Measurements from ENCODE around the gene CLEC2B. TPM values are rescaled to one million over a fixed set of nuclear protein-coding genes. Genes with fewer than 3 reads are reported as not detected.

Gene CLEC2B
- total RNA-seq, 1 experiment from 2014 or later = not detected

DNA sequence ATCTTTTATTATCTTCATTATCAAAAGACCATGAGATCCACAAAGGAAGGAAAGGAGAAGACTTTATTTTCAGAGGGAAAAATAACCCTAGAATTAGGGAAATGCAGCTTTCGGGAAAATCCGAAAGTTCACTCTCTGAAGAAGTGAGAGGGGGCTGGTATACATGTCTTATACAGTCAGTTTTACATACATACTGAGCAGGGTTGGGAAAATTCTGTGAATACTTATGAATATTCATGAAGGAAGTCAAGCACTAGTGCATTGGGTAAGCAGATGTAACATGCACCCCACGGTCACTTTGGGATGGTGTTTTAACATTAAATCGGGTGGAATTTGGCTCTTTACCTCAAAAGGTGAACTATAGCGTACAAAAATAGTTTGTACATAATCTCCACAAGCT is 57.5 kb downstream of the CLEC2B start:
- Histone ChIP-seq H3K79me2 (ENCODE audit: insufficient read depth, low read length) (no peaks in the 10 kb centered on the region), H2BK20ac (ENCODE audit: low read depth, low read length, poor library complexity, severe bottlenecking) (no peak overlapping the region), H2BK5ac (ENCODE audit: insufficient read length, low read length) (no peak overlapping the region), H3K56ac (ENCODE audit: insufficient read length, low read depth, low read length) (no peak overlapping the region), H3K4ac (ENCODE audit: low read depth, low read length) (no peak overlapping the region), H2BK12ac (ENCODE audit: insufficient read length, low read depth, low read length) (no peak overlapping the region), H4K5ac (ENCODE audit: insufficient read length, low read depth, low read length) (no peak overlapping the region), H3T11ph (ENCODE audit: low read length) (no peak overlapping the region), H3K9ac (ENCODE audit: extremely low read depth, insufficient read length, low read length) (no peak overlapping the region), H3K27me3 (ENCODE audit: insufficient read depth, low read length) (no peaks in the 10 kb centered on the region), H2AFZ (ENCODE audit: low read length) (no peak overlapping the region), H3K23me2 (ENCODE audit: insufficient read length, low read depth, low read length, poor library complexity, severe bottlenecking) (no peaks in the 10 kb centered on the region), H2BK15ac (ENCODE audit: low read depth, low read length) (no peak overlapping the region), H3K79me1 (ENCODE audit: insufficient read depth, low read depth, low read length, poor library complexity, severe bottlenecking) (no peaks in the 10 kb centered on the region), H3K4me1 (ENCODE audit: insufficient read depth, low read length) (no peaks in the 10 kb centered on the region), H3K4me2 (ENCODE audit: insufficient read depth, insufficient read length, low read length) (no peak overlapping the region), H2BK120ac (ENCODE audit: low read depth, low read length, poor library complexity, severe bottlenecking) (no peak overlapping the region), H4K91ac (ENCODE audit: insufficient read length, low read depth, low read length) (no peak overlapping the region), H3K23ac (ENCODE audit: insufficient read length, low read depth, low read length) (no peak overlapping the region), H3K18ac (ENCODE audit: insufficient read length, low read depth, low read length) (no peak overlapping the region), H2AK5ac (ENCODE audit: insufficient read length, low read length) (no peak overlapping the region), H4K20me1 (ENCODE audit: control insufficient read depth, insufficient read depth, insufficient read length) (no peaks in the 10 kb centered on the region), H3K27ac (ENCODE audit: insufficient read length, low read depth, low read length) (no peak overlapping the region), H4K8ac (replicated peaks; ENCODE audit: insufficient read length, low read depth, low read length) (no peak overlapping the region), H3K14ac (ENCODE audit: insufficient read depth, low read length) (no peak overlapping the region), H3K9me3 (ENCODE audit: control insufficient read depth, low read depth, low read length) (no peaks in the 10 kb centered on the region)
- no peaks in the 10 kb centered on the region; the same call in none of the 2 replicates for H3K27me3 Mint-ChIP-seq (ENCODE audit: low read depth)
- no peaks in the 10 kb centered on the region for H3K9me3 Mint-ChIP-seq
- H3K4me3 Mint-ChIP-seq = no peak overlapping the region
- no peak for TF ChIP-seq CTCF (conservative IDR thresholded peaks at IDR 0.05)
- H3K27ac Mint-ChIP-seq = no peak overlapping the region
- peaks cover 7% of the 10 kb centered on the region in 2 experiments; a peak in 3 of 4 replicates for H3K4me1 Mint-ChIP-seq
- no peaks in the 10 kb centered on the region for H3K36me3 Mint-ChIP-seq (ENCODE audit: insufficient read depth in 1 of 3, low read depth in 3 of 3)
- DNase-seq = no peak
- no CpG with 5 or more reads among the region's 5 CpGs for WGBS (ENCODE audit: extremely low coverage, insufficient read length, low lambda C conversion rate)

Data from H9 (cell line).